GM20431 (cell line): Measurements from ENCODE around the gene LRP11.
"Not testable (repeated sequence)": the region's sequence is repeated elsewhere in the genome, so short reads cannot be mapped to it uniquely, and the experiment has no call there.

Experiments
- in situ Hi-C: fragments of 300-500 bp; cut with MseI, MboI; formaldehyde crosslinking; loops from one replicate; pipeline ENCODE4 v1.15.0; 2020; ENCODE audit warnings: low sequenced_read_pairs; ENCODE audit not compliant: unreplicated experiment

LRP11 gene, protein sequence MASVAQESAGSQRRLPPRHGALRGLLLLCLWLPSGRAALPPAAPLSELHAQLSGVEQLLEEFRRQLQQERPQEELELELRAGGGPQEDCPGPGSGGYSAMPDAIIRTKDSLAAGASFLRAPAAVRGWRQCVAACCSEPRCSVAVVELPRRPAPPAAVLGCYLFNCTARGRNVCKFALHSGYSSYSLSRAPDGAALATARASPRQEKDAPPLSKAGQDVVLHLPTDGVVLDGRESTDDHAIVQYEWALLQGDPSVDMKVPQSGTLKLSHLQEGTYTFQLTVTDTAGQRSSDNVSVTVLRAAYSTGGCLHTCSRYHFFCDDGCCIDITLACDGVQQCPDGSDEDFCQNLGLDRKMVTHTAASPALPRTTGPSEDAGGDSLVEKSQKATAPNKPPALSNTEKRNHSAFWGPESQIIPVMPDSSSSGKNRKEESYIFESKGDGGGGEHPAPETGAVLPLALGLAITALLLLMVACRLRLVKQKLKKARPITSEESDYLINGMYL

DNA sequence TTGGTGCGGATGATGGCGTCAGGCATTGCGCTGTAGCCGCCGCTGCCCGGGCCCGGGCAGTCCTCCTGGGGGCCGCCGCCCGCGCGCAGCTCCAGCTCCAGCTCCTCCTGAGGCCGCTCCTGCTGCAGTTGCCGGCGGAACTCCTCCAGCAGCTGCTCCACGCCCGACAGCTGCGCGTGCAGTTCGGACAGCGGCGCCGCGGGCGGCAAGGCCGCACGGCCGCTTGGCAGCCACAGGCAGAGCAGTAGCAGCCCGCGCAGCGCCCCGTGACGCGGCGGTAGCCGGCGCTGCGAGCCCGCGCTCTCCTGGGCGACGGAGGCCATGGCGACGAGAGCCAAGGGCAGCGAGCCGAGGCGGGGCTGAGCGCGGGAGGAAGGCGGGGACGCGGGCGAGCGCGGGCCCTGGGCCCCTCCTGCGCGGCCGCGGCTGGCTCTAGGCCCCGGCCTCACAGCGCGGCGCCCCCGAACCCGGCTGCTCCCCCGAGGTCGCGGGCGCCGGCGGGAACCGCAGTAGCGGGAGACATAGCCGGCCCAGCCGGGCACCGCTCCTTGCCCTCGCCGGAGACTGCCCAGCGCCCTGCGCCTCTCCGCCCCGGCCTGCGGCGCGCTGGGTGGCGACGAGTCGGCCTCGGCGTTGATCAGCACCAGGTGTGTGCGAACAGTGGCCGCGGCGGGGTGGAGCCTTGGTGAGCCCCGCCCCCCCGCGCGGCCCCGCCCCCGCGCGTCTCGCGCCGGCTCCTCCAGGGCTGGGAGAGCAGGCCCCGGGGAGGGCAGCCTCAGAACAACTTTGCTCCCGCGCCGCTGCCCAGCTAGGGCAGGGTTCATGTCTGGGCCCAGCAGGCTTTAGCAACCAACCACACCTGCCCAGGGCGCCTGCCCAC lies at the start of gene LRP11:
TSS of gene LRP11 (minus strand) at position 662 of the 880 bp plus-strand sequence. CDS start at position 323, 339 bp downstream.
- in situ Hi-C loops = no loop called here

DNA sequence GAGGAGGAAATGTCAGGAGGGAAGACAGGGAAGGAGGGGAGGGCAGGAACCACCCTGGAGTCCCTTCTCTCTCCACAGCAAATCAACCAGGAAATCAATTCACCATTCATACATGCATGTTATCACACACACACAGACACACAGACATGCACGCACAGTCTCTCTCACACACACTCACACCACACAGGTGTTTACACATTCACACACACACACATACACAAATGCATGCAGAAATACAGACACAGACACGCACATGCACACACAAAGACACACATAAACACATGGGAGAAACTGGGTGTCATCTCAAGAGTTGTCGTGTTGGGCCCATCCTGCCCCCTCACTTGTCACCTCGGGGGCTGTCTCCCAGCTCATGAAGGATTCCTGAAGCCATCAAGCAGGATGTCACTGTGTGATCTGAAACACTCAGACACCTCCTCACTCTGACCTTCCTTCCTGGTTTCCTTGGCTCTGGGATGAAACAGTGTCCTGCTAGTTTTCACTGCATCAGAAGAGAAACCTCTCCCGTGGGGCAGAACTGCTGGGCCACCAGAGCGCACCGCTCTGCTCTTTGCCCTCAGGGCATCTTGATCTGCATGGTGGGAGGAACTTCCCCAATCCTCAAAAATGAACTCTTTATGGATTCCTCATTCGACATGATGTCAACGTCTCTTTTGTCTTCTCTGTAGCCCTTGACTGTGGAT lies 49.5 kb upstream of the LRP11 start:
- in situ Hi-C loops = no loop called here

DNA sequence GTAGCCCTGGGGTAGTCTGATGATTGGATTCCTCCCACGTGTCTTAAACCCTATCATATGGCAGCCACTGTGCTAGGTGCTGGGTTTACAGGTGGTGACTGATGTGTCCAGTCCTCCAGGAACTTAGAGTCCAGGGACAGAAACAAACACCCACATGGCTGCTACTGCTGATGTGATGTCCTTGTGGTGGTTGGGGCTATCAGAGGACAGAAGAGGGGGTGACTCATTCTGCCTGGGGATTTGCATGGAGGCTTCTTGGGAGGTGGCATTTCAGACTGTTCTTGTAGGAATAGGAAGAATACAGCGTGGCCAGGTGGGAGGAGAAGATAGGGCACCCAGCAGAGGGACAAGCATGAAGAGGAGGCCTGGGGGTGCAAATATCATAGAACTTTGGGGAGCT lies 48.9 kb upstream of the LRP11 start:
- in situ Hi-C loops = no loop called here

DNA sequence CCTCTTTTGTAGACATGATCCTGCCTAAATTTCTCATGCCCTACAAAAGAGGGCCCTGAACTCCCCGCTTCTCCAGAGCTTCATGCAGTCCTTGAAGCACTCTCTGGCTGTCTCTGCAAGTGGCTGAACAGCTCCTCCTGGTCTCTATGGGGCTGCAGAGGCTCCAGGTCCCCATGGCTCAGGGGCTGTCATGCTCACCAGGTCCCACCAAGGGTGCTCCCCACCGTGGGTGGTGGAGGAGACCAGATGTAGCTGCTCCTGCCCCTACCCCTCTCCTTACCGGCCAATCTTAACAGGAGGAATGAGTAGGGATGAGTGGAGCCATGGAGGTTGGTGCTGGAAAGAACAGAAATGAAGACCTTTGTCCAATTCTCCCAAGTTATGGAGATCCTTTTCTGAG lies 48.5 kb upstream of the LRP11 start:
- in situ Hi-C loops = not testable (repeated sequence)

DNA sequence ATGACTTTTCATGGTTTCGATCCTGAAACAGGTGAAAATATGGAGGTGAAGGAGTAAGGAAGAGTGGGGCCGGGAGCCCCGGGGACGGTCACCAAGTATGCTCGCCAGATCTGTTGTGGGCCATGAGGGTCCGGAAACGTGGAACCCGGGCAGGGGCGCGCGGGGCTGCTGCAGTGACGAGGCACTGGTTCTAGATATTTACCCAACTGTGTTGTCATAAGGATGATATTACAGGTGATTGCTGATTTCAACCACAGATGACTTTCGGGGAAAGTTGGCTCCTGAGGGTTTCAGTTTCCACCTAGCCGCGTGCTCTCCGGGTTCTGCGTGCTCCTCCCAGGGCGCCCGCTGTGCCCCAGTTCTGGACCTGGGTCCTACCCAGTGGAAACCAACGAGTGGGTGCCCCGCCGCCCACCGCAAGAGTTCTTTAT lies 46.6 kb upstream of the LRP11 start:
- in situ Hi-C loops = no loop called here

DNA sequence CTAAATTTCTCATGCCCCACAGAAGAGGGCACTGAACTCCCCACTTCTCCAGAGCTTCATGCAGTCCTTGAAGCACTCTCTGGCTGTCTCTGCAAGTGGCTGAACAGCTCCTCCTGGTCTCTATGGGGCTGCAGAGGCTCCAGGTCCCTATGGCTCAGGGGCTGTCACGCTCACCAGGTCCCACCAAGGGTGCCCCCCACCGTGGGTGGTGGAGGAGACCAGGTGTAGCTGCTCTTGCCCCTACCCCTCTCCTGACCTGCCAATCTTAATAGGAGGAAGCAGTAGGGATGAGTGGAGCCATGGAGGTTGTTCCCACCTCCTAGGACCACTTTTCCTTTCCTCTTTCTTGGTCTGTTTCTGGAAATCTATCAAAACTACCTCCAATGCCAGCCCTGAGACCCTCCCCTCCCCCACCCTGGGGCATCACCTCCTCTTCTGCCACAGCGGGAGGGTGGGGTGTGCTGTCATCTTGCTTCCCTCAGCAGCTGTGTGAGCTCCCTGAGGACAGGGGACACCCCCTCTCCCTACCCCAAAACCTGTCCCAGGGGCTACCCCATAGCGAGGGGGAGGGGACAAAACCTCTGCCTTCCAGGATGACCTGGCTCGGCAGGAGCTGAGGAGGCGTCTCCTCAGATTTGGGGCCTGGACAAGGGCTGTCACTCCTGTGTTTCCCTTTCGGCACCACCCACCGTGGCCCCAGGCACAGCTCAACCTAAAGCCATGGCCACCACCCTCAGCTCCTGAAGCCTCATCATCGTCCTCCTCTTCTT lies 45.7 kb upstream of the LRP11 start:
- in situ Hi-C loops = no loop called here

DNA sequence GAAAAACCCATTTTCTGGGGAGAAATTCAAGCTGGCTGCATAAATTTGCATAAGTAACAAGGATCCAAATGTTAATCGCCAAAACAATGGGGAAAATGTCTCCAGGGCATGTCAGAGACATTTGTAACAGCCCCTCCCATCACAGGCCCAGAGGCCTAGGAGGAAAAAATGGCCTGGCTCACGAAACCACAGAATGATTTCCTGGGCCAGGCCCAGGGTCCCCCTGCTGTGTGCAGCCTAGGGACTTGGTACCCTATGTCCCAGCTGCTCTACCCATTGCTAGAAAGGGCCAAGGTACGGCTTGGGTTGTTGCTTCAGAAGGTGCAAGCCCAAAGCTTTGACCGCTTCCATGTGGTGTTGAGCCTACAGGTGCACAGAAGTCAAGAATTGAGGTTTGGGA lies 44.3 kb upstream of the LRP11 start:
- in situ Hi-C loops = not testable (repeated sequence)

DNA sequence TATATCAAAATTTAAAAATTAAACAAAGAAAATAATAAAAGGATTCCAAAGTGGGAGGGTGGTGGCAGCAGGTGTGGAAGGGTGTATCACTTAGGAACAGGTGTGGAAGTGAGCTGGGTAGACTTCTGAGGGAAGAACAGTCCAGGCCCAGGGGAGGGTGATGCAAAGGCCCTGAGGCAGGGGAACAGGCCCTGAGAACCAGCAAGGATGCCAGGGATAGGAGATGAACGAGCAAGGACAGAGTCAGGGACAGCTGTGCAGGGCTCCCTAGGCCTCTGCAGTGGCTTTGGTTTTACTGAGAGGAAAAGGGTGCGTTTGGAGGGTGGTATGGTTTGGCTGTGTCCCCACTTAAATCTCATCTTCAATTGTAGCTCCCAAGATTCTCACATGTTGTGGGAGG lies 43.2 kb upstream of the LRP11 start:
- in situ Hi-C loops = no loop called here

DNA sequence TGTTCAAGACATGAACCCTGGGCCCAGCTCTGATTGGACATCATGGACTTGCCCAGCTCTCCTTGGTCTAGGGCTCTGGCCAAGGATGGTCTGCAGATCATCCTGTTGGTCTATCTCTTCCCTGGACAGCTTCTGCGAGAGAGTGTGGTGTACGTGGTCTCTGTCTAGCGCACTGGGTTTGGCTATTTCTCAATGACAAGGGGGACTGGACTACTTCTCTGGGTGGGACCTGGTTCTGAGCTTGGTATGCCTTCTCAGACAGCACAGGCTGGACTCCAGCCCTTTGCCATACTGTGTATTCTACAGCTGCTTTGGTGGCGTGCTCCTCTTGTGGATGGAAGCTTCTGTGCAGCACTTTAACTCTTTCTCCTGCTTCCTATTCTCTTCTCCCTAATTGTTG lies 42.2 kb upstream of the LRP11 start:
- in situ Hi-C loops = no loop called here

DNA sequence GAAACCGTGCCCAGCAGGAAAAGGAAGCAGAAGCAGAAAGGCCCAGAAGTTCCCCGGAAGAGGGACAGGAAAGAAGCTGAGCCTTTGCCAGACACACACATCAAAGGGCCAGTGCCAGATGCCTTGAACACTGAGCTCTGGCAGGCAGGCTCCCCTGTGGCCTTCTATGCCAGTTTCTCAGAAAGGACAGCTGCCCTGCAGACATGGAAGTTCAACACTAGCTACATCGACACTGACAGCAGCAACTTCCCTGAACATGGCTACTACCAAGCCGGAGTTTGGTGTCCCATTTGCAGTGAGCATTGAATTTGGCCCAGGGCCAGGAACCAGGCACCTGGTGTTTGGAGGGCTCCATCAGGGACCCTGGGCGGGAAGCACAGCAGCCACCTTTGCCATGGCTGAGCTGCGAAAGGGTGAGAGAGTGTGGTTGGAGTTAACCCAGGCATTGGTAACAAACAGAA lies 41.8 kb upstream of the LRP11 start:
- in situ Hi-C loops = no loop called here

DNA sequence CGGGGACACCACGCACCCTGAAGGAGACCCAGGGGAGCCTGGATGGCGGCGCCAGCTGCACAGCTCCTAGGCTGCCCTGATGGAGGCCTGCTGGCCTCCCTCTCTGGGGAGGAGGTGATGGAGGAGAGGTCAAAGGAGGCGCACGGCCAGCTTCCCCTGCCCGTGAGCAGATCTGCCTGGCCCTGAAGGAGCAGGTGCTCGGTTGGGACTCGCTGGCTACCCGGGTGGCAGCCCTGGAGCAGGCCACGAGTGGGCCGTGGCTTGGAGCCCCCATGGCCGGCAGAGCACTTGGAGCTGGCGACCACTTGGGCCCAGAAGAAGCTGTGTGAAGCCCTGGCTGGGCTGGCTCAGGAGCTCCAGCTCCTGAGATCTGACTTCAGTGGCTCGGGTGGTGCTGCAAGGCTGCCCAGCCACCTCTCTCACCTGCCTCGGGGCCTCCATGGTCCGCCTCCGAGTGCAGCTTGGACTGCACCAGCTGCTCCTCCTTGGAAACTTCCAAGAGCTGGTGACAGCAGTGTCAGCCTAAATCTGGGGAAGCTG lies 41.3 kb upstream of the LRP11 start:
- in situ Hi-C loops = no loop called here

DNA sequence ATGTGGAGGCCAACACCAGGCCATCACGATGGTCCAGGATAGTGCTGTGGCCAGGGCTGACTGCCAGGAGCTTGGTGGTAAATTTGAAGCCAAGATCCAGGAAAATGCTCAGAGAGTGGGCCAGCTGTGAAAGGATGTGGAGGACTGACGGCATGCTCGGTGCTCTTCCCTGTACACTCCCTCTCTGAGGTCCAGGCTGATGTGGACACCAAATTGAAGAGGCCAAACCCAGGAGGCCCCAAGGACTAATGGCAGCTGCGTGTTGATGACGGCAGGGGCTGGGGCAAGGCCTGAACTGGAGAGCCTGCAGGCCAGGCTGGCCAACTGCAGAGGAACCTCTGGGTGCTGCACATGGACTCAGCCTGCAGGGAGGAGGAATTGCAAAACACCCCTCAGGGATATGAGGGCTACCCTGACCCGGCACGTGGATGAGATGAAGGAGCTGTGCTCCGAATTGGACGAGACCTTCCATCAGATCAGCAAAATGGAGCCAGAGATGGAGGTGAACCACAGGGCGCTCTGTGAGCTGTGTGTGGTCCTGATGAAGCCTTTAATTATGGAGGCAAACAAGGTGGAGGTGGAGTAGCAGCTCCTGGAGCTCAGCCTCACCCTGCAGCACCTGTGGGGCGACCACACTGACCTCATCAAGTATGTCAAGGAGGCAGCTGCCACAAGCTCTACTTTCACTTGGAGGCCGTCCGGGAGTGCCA lies 40.7 kb upstream of the LRP11 start:
- in situ Hi-C loops = no loop called here

DNA sequence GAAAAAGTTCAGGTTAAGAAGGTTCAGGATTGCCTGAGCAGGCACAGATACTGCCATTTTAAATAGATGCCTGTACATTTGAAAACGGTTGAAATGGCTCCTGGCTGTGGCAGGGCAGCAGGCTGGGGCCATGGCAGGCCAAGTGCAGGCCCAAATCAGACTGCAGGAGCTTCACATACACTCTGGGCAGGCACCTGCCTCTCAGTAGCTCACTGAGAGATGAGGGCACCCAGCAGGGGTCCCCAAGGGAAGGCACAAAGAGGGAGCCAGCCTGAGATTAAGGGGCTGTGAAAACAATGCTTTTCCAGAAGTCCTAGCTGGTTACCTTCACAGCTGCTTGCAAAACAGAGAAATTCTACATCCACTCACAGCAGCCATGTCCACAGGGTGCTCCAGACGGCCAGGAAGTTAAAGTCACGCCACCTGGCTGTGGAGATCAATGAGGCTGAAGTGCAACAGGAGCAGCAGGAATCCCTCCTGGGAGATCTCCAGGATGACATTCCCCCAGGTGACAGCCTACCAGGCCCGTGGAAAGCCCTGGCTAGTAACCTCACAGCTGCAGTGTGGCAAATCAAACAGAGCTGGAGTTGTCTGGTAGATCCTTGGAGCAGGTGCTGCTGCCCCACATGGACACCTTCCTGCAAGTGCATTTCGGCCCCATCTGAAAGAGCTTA lies 39.9 kb upstream of the LRP11 start:
- in situ Hi-C loops = no loop called here

DNA sequence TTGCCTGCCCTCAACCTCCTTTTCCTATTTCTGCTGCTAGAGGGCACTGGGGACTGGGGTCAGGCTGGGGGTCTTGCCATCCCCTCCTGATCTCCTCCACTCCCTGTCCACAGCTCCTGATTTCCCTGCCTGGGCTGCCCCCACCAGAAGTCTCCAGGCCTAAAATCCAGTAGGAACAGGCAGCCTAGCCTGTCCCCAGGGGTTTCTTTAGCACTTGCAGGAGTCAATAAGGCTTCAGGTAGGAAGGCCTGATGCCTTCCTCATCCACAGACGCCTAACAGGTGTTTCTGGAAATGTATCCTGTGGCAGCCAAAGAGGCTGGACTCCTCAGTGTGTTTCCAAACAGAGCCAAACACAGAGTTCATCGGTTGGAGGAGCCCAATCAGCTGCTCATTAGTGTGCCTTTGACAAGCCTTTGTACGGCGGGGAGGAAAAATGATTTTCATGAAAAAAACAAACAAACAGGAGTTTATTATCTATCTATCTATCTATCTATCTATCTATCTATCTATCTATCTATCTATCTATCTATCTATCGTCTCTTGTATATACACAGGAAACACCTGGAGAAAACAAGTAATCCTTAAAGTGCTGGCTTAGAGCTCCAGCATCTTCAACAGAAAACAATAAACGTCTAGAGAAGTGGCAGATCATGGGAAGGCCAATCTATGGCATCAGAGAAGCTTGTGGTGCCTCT lies 37.4 kb upstream of the LRP11 start:
- in situ Hi-C loops = no loop called here

DNA sequence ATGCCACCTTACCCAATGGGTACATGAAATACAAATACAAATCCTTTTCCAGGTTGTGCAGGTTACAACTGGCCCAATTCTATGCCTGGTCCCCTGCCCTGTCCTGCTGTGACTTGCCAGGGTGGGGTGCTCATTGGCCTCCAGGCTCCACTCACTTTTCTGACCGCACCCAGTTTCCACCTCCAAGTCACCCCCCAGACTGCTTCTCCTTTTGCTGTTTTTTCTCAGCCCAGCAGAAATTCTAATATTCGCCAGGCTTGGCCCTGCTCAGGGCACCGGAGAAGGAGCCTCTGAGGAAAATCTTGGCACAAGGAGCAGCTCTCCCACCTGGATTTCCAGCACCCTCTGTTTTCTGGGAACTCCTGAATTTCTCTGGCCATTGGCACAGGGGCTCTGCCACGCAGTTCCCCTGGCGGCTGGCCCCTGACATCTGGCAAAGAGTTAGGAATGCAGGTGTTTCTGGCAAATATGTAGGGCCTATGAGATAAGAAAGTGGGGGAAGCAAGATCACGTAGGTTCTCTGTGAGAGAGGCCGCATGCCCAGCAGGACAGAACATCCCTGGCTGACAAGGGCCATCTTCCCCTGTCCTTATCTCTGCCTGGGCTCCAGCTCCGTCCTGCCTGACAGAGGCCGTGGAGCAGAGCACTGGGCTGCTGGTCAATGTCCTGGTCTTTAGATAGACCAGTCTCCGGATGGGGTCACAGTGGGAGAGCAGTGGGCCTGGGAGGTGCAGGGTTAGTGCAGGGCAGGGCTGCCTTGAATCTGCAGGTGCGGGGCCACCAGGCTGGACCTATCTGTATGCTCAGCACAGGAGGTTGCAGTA lies 36.7 kb upstream of the LRP11 start:
- in situ Hi-C loops = no loop called here

DNA sequence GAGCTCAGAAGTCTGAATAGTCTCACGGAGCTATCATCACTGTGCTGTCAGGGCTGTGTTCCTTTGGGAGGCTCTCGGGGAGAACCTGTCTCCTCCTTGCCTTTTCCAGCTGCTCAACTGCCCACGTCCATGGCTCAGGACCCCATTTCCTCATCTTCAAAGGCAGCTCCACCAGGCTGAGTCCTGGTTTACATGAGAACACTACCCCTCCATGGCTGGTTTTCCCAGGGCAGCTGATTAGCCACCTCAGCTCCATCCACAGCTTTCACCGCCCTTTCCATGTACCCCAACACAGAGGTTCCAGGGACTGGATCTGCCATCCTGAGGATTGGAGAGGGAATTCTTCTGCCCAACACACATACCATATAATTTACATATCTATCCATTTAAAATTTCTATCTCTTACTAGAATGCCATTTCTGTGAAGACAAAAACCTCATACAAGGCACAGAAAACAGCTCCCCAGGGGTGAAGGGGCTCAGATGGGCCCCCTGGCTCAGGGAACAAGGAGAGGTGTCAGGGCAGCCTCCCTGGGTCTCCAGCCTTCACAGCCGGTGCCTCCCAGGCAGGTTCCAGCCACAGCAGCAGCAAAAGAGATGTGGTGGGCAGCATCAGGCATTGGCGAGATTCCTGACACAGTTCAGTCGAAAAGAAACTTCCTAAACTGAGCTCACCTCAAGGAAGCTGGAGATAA lies 35.9 kb upstream of the LRP11 start:
- in situ Hi-C loops = no loop called here
